Measurements from ENCODE around the gene TRRAP.

TRRAP gene

DNA sequence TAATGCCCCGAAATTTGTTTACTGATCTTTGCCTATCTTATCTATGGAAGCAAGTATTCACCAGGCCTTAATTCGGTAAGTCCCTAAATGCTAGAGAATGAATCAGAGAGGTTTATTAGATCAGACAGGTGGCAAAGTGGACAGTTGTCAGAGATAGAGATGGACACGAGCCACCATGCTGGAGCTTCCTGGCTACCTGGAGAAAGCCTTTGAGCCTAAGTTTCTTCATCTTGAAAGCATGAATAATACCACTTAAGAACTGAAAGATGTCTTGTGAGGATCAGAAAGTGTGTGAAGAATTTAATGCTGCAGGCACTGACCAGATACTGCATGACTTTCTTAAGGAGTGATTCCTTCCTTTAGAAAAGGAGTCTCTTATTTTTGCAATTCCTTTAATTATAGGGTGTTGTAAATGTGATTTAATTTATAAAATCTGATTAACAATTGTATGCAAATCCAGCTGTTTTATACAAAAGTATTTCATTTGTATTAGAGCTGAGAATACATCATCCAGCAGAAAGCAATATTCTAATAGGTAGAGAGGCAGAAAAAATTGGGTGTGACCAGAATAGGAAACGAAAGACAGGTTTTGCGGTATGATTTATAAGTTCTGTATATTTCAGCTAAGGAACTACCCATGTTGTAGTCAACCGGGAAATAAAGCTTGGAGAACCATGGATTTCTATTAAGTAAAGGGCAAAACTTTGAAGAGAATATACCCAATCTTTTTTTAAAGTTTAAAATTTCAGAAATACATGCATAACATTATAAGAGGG, 182.9 kb downstream of the TRRAP start:
- Histone ChIP-seq H3K36me3 (ENCODE audit: control insufficient read depth, insufficient read depth, low read length) (no peaks in the 10 kb centered on the region), H3K27me3 (ENCODE audit: control insufficient read depth, insufficient read depth, low read length) (no peaks in the 10 kb centered on the region), H3K27ac (ENCODE audit: low read depth, low read length) (no peak overlapping the region)

More for the DNA sequence above, 182.9 kb downstream of the TRRAP start:
- Histone ChIP-seq H3K4me1 (ENCODE audit: control insufficient read depth, insufficient read depth, low read length) (no peaks in the 10 kb centered on the region), H3K9ac (ENCODE audit: low read length) (no peak overlapping the region), H3K4me3 (ENCODE audit: low read length) (no peak overlapping the region)

Data from rectal smooth muscle tissue (tissue), 1 donor.